GM12873 (cell line): Measurements from ENCODE around the gene TYSND1.

Experiments used
- TF ChIP-seq, protein P1 (sequence below): IDR thresholded peaks from 2 replicates; pipeline ENCODE4 v1.5.1; 2012; ENCODE audit warnings: low read depth, mild to moderate bottlenecking, moderate library complexity, low read length, control low read depth; ENCODE audit not compliant: insufficient read depth; ENCODE audit errors: missing control alignments

Gene TYSND1

GRCh38 chr10:70163448-70163847 is 16.9 kb upstream of the TYSND1 start:
- TF ChIP-seq, protein P1, sequence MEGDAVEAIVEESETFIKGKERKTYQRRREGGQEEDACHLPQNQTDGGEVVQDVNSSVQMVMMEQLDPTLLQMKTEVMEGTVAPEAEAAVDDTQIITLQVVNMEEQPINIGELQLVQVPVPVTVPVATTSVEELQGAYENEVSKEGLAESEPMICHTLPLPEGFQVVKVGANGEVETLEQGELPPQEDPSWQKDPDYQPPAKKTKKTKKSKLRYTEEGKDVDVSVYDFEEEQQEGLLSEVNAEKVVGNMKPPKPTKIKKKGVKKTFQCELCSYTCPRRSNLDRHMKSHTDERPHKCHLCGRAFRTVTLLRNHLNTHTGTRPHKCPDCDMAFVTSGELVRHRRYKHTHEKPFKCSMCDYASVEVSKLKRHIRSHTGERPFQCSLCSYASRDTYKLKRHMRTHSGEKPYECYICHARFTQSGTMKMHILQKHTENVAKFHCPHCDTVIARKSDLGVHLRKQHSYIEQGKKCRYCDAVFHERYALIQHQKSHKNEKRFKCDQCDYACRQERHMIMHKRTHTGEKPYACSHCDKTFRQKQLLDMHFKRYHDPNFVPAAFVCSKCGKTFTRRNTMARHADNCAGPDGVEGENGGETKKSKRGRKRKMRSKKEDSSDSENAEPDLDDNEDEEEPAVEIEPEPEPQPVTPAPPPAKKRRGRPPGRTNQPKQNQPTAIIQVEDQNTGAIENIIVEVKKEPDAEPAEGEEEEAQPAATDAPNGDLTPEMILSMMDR, result no peak

DNA sequence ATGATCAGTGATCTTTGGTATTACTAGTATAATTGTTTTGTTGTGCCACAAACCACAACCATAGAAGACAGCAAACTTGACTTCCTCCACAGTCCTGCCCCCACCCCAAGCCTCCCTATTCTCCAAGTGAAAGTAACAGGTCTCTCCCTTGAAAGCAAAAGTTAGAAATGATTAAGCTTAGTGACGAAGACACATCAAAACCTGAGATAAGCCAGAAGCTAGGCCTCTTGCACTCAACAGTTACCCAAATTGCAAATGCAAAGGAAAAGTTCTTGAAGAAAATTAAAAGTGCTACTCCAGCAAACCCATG is 16.3 kb upstream of the TYSND1 start:
- TF ChIP-seq, protein P1, result no peak

DNA sequence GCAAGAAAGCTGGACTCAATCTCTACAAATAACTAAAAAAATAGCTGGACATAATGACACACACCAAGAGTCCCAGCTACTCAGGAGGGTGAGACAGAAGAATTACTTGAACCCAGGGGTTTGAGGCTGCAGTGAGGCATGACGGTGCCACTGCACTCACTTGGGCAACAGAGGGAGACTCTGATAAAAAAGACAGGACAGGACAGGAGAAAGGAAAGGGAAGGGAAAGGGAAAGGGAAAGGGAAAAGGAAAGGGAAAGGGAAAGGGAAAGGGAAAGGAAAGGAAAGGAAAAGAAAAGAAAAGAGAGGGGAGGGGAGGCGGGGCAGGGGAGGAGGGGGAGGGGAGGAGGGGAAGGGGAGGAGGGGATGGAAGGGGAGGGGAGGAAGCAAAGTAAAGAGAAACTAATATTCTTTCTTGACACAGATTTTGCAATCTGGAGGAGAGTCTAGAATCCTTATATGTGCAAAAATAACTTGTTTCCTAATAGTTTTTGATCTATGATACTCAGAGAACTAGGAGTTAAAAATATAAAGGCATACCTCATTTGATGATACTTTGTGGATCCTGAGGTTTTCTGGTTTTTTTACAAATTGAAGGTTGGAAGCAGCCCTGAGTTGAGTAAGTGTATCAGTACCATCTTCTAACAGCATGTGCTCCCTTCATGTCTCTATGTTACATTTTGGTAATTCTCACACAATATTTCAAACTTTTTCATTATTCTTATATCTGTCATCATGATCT is 15.8 kb upstream of the TYSND1 start:
- TF ChIP-seq, protein P1, result no peak

- TF ChIP-seq, protein P1, result no peak
Observed at GRCh38 chr10:70160798-70161197, 14.3 kb upstream of the TYSND1 start.

GRCh38 chr10:70158113-70158512 is 11.6 kb upstream of the TYSND1 start:
- TF ChIP-seq, protein P1, result no peak

DNA sequence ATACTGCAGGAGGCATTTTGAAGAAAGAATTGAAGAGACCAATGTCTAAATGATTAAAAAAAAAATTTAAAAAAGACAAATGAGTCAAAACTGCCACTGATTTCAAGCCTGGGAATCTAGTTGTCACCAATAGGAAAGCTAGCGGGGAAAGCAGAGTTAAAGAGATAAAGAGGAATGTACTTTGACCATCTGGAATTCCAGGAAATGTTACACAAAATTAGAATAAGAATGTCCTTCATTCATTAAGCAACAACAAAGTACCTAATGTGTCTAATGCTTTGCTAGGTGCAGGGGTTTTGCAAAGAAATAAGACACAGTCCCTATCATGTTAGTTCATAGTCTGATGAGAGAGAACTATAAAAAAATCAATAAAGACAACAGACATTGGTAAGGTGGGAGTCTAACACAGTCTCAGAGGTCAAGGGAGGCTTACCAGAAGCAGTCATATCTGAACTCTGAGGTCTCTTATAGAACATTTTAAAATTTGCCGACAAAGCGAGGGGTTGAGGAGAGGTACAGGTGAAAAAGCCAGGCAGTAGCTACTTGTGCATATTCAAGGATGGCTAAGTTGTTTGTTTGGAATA is 8.8 kb upstream of the TYSND1 start:
- TF ChIP-seq, protein P1, result no peak

- TF ChIP-seq, protein P1, result no peak
Observed at GRCh38 chr10:70148516-70148915, 2.0 kb upstream of the TYSND1 start.
